SK-N-SH (cell line): ENCODE data around the gene ANKRD2. TPM values are rescaled to one million over a fixed set of nuclear protein-coding genes. Genes with fewer than 3 reads are reported as not detected.

ENCODE experiments used
- CTCF ChIA-PET: fragments of 300-600, 350-600 bp; formaldehyde crosslinking; extraction: SDS; loops from one replicate; lab custom pipeline; 2021; lab: Yijun Ruan, JAX
- POLR2A ChIA-PET: fragments of 350-600 bp; sonication (Branson Sonifier 250); formaldehyde crosslinking; extraction: SDS; loops from one replicate; lab custom pipeline; 2020; ENCODE audit warnings: antibody characterized with exemption, inconsistent platforms; lab: Yijun Ruan, JAX
- DNase-seq: peaks from one replicate; pipeline ENCODE4 v3.0.0; 2012
- H2AFZ ChIP-seq: fragments of 200-600 bp; sonication (generic); 2 replicates; pipeline ENCODE4 v1.8.1; 2016; ENCODE audit warnings: antibody characterized with exemption, mild to moderate bottlenecking, low read depth
- H3F3A ChIP-seq: fragments of 200-600 bp; sonication (generic); replicated peaks from 2 replicates; pipeline ENCODE3; 2016; ENCODE audit warnings: antibody characterized with exemption, mild to moderate bottlenecking; ENCODE audit not compliant: insufficient read depth
- H3K27ac ChIP-seq, 2 experiments: fragments of 200-500 bp in 1 of 2; fragments of 200-600 bp in 1 of 2; sonication (Bioruptor generic) in 1 of 2; sonication (generic), shearing (Covaris generic) in 1 of 2; 2 replicates each; pipeline versions ENCODE4 v1.5.1 to v1.6.1; 2014 to 2016; ENCODE audit warnings: low read depth in 2 of 2, inconsistent platforms in 1 of 2, low read length in 1 of 2, mild to moderate bottlenecking in 1 of 2, mixed read lengths in 1 of 2
- H3K27me3 ChIP-seq: fragments of 200-600 bp; sonication (generic), shearing (Covaris generic); 2 replicates; pipeline ENCODE4 v1.6.1; 2016; ENCODE audit warnings: mixed run types; ENCODE audit not compliant: insufficient read depth
- H3K36me3 ChIP-seq, 2 experiments: fragments of 200-500 bp in 1 of 2; fragments of 200-600 bp in 1 of 2; sonication (Bioruptor generic) in 1 of 2; sonication (generic) in 1 of 2; replicated peaks in 1 of 2; 2 replicates each; pipeline versions ENCODE3 to v1.5.1; 2014 to 2016; ENCODE audit warnings: low read length in 1 of 2, mild to moderate bottlenecking in 1 of 2; ENCODE audit not compliant: insufficient read depth in 2 of 2, control insufficient read depth in 1 of 2
- H3K4me1 ChIP-seq, 2 experiments: fragments of 200-500 bp in 1 of 2; fragments of 200-600 bp in 1 of 2; sonication (Bioruptor generic) in 1 of 2; sonication (generic), shearing (Covaris generic) in 1 of 2; 2 replicates each; pipeline versions ENCODE4 v1.5.1 to v1.6.1; 2014 to 2016; ENCODE audit warnings: low read depth in 1 of 2, low read length in 1 of 2, mixed run types in 1 of 2; ENCODE audit not compliant: insufficient read depth in 2 of 2, control insufficient read depth in 1 of 2
- H3K4me2 ChIP-seq: fragments of 200-600 bp; sonication (generic), shearing (Covaris generic); 2 replicates; pipeline ENCODE4 v1.6.1; 2017; ENCODE audit warnings: mixed run types
- H3K4me3 ChIP-seq, 2 experiments: fragments of 200-500 bp in 1 of 2; fragments of 200-600 bp in 1 of 2; sonication (Bioruptor generic) in 1 of 2; sonication (generic), shearing (Covaris generic) in 1 of 2; 2 replicates each; pipeline versions ENCODE4 v1.5.1 to v1.8.1; 2014 to 2016; ENCODE audit warnings: low read depth in 2 of 2, inconsistent platforms in 1 of 2, low read length in 1 of 2, mild to moderate bottlenecking in 1 of 2, mixed read lengths in 1 of 2, moderate library complexity in 1 of 2
- H3K79me2 ChIP-seq: fragments of 200-600 bp; sonication (generic); 2 replicates; pipeline ENCODE4 v1.8.1; 2017; ENCODE audit warnings: mild to moderate bottlenecking; ENCODE audit not compliant: insufficient read depth
- H3K9ac ChIP-seq: fragments of 200-600 bp; sonication (generic); 2 replicates; pipeline ENCODE4 v1.6.1; 2017; ENCODE audit warnings: mixed run types
- H3K9me2 ChIP-seq: fragments of 200-600 bp; sonication (generic); 2 replicates; pipeline ENCODE4 v1.6.1; 2017; ENCODE audit warnings: mixed run types
- H3K9me3 ChIP-seq: fragments of 200-600 bp; sonication (generic); 2 replicates; pipeline ENCODE4 v1.6.1; 2017; ENCODE audit warnings: mixed run types, mild to moderate bottlenecking, moderate library complexity
- H4K20me1 ChIP-seq: fragments of 200-600 bp; sonication (generic); 2 replicates; pipeline ENCODE4 v1.6.1; 2017; ENCODE audit warnings: mild to moderate bottlenecking, mixed run types; ENCODE audit not compliant: insufficient read depth
- EP300 ChIP-seq, 2 experiments: IDR thresholded peaks; 2 replicates each; pipeline versions ENCODE4 v1.4.0 to v1.6.1; 2012; ENCODE audit warnings: borderline replicate concordance in 1 of 2, low read depth in 1 of 2, low read length in 1 of 2
- EZH2phosphoT487 ChIP-seq: fragments of 200-600 bp; sonication (generic); IDR thresholded peaks from 2 replicates; pipeline ENCODE4 v1.6.1; 2017; ENCODE audit warnings: low read depth, mixed run types, mild to moderate bottlenecking, antibody characterized with exemption, moderate library complexity, borderline replicate concordance
- FOSL2 ChIP-seq: IDR thresholded peaks from 2 replicates; pipeline ENCODE4 v1.4.0; 2012; ENCODE audit warnings: low read depth, mild to moderate bottlenecking, moderate library complexity, borderline replicate concordance
- GATA2 ChIP-seq: sonication (generic); formaldehyde crosslinking; IDR thresholded peaks from 2 replicates; pipeline ENCODE4 v1.5.0; 2020; ENCODE audit warnings: mild to moderate bottlenecking, missing genetic modification reagents
- JUND ChIP-seq: IDR thresholded peaks from 2 replicates; pipeline ENCODE4 v1.4.0; 2012
- MEF2A ChIP-seq: IDR thresholded peaks from 2 replicates; pipeline ENCODE4 v1.4.0; 2012; ENCODE audit warnings: low read depth, borderline replicate concordance
- NFIC ChIP-seq: IDR thresholded peaks from 2 replicates; pipeline ENCODE4 v1.4.0; 2012; ENCODE audit warnings: borderline replicate concordance
- POLR2AphosphoS5 ChIP-seq: IDR thresholded peaks from 2 replicates; pipeline ENCODE4 v1.6.1; 2012; ENCODE audit warnings: low read depth, low read length
- RAD21 ChIP-seq: IDR thresholded peaks from 2 replicates; pipeline ENCODE4 v1.6.1; 2012; ENCODE audit warnings: mild to moderate bottlenecking, low read length
- RCOR1 ChIP-seq: fragments of 150-350 bp; IDR thresholded peaks from 2 replicates; pipeline ENCODE4 v1.6.1; 2017; ENCODE audit warnings: antibody characterized with exemption, low read length
- RXRA ChIP-seq: IDR thresholded peaks from 2 replicates; pipeline ENCODE4 v1.4.0; 2012; ENCODE audit warnings: low read depth, mild to moderate bottlenecking, borderline replicate concordance
- TEAD4 ChIP-seq: IDR thresholded peaks from 2 replicates; pipeline ENCODE4 v1.4.0; 2012; ENCODE audit warnings: mild to moderate bottlenecking, borderline replicate concordance; ENCODE audit not compliant: insufficient read depth
- USF2 ChIP-seq: fragments of 150-350 bp; IDR thresholded peaks from 2 replicates; pipeline ENCODE4 v1.6.1; 2017; ENCODE audit warnings: antibody characterized with exemption, low read length, low read depth, borderline replicate concordance
- YY1 ChIP-seq: IDR thresholded peaks from 2 replicates; pipeline ENCODE4 v1.4.0; 2012; ENCODE audit warnings: low read depth, mild to moderate bottlenecking
- ZBTB33 ChIP-seq: IDR thresholded peaks from 2 replicates; pipeline ENCODE4 v1.4.0; 2012; ENCODE audit warnings: low read depth, borderline replicate concordance
- WGBS: methylation state at CpG from one replicate; pipeline ENCODE4 v1.1.6; 2017; ENCODE audit warnings: low lambda C conversion rate; 5-methylcytosine and 5-hydroxymethylcytosine counted together
- polyA plus RNA-seq, 3 experiments: library from polyadenylated mRNA; depleted of rRNA; stranded (reverse); fragments of >200 nt; gene quantifications; 2 replicates each; pipeline ENCODE4 v1.2.3, GENCODE V29; 2012
- TF ChIP-seq, protein P1 (sequence below): IDR thresholded peaks from 2 replicates; pipeline ENCODE4 v1.4.0; 2012; ENCODE audit warnings: low read depth
- TF ChIP-seq, protein P2 (sequence below): fragments of 200-600 bp; sonication (generic); IDR thresholded peaks from 2 replicates; pipeline ENCODE4 v1.6.1; 2017; ENCODE audit warnings: antibody characterized with exemption, mild to moderate bottlenecking, moderate library complexity

The ANKRD2 gene
- polyA plus RNA-seq, 1 of the 3 experiments (the other 2 are of a cell fraction): 0.72 TPM

- peaks cover 46% of the 10 kb centered on the region for H3K79me2 ChIP-seq
- peak overlapping the region; percentile 41; the same call in 1 of the 2 replicates for H3K4me2 ChIP-seq
- no peak overlapping the region for H2AFZ ChIP-seq
- peaks cover 5% of the 10 kb centered on the region for H3F3A ChIP-seq
- H3K27ac ChIP-seq: peak overlapping the region; percentile 31 to 73; a peak in 3 of 4 replicates
- no peak for DNase-seq
- no peaks in the 10 kb centered on the region for H4K20me1 ChIP-seq
- H3K9me3 ChIP-seq: no peaks in the 10 kb centered on the region
- H3K9me2 ChIP-seq: no peaks in the 10 kb centered on the region
- CTCF ChIA-PET: interaction anchor here (1.2 to 8.4 kb wide), 5 partner anchors 8 to 85 kb away, joined by 3 to 132 read pairs (median 61); partner anchors contain the start of gene ANKRD2
- no peaks in the 10 kb centered on the region for H3K27me3 ChIP-seq
- H3K9ac ChIP-seq: no peak overlapping the region
- no peak overlapping the region for H3K4me3 ChIP-seq
- TF ChIP-seq EP300 (IDR thresholded peaks at IDR 0.05; ENCODE audit: borderline replicate concordance in 1 of 2, low read depth in 1 of 2, low read length in 1 of 2) (no peak), FOSL2 (no peak), NFIC (no peak), TEAD4 (no peak), RCOR1 (no peak), GATA2 (no peak), RXRA (no peak), POLR2AphosphoS5 (no peak), USF2 (no peak), YY1 (no peak), JUND (no peak), ZBTB33 (no peak), MEF2A (no peak), EZH2phosphoT487 (no peak), RAD21 (no peak)
- TF ChIP-seq, protein P1, sequence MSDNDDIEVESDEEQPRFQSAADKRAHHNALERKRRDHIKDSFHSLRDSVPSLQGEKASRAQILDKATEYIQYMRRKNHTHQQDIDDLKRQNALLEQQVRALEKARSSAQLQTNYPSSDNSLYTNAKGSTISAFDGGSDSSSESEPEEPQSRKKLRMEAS: no peak
- TF ChIP-seq, protein P2, sequence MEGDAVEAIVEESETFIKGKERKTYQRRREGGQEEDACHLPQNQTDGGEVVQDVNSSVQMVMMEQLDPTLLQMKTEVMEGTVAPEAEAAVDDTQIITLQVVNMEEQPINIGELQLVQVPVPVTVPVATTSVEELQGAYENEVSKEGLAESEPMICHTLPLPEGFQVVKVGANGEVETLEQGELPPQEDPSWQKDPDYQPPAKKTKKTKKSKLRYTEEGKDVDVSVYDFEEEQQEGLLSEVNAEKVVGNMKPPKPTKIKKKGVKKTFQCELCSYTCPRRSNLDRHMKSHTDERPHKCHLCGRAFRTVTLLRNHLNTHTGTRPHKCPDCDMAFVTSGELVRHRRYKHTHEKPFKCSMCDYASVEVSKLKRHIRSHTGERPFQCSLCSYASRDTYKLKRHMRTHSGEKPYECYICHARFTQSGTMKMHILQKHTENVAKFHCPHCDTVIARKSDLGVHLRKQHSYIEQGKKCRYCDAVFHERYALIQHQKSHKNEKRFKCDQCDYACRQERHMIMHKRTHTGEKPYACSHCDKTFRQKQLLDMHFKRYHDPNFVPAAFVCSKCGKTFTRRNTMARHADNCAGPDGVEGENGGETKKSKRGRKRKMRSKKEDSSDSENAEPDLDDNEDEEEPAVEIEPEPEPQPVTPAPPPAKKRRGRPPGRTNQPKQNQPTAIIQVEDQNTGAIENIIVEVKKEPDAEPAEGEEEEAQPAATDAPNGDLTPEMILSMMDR: no peak
- 92% methylated on average over 13 of the region's 13 CpGs for WGBS
- POLR2A ChIA-PET: no interaction called here
- no peaks in the 10 kb centered on the region for H3K36me3 ChIP-seq
- H3K4me1 ChIP-seq: peaks cover 23 to 27% of the 10 kb centered on the region in 2 experiments; a peak in 3 of 4 replicates
Measured at GRCh38 chr10:97548828-97549455, 23.6 kb upstream of the ANKRD2 start.
